HepG2 (cell line): ENCODE data around the gene ETFB. TPM values are rescaled to one million over a fixed set of nuclear protein-coding genes. Genes with fewer than 3 reads are reported as not detected.
A peak's percentile ranks its signal among the peaks of the same experiment; 100 is the strongest.

Experiments
- AHR ChIP-seq: IDR thresholded peaks from 2 replicates; pipeline ENCODE4 v1.6.1; 2018; ENCODE audit warnings: missing genetic modification reagents, missing compliant biosample characterization
- CREBL2 ChIP-seq: sonication (generic); formaldehyde crosslinking; IDR thresholded peaks from 2 replicates; pipeline ENCODE4 v1.8.1; 2023; ENCODE audit warnings: missing genetic modification reagents, mild to moderate bottlenecking, borderline replicate concordance
- FOXP4 ChIP-seq: sonication (generic); formaldehyde crosslinking; IDR thresholded peaks from 2 replicates; pipeline ENCODE4 v1.4.0; 2020; ENCODE audit warnings: missing genetic modification reagents
- ISX ChIP-seq: sonication (generic); formaldehyde crosslinking; conservative IDR thresholded peaks from 2 replicates; pipeline ENCODE4 v1.5.0; 2020; ENCODE audit warnings: missing genetic modification reagents
- JUN ChIP-seq: sonication (generic); formaldehyde crosslinking; IDR thresholded peaks from 2 replicates; pipeline ENCODE4 v1.4.0; 2020; ENCODE audit warnings: mild to moderate bottlenecking, missing genetic modification reagents
- KLF11 ChIP-seq: IDR thresholded peaks from 2 replicates; pipeline ENCODE4 v1.6.1; 2016; ENCODE audit warnings: missing compliant biosample characterization
- KLF12 ChIP-seq: sonication (generic); formaldehyde crosslinking; IDR thresholded peaks from 2 replicates; pipeline ENCODE4 v1.4.0; 2020; ENCODE audit warnings: missing genetic modification reagents, borderline replicate concordance
- LBX2 ChIP-seq: sonication (generic); formaldehyde crosslinking; IDR thresholded peaks from 2 replicates; pipeline ENCODE4 v1.5.0; 2020; ENCODE audit warnings: missing genetic modification reagents, mild to moderate bottlenecking, borderline replicate concordance
- NFIB ChIP-seq: sonication (generic); formaldehyde crosslinking; IDR thresholded peaks from 2 replicates; pipeline ENCODE4 v1.9.0; 2021; ENCODE audit warnings: missing genetic modification reagents, mild to moderate bottlenecking, borderline replicate concordance
- NPAS2 ChIP-seq: sonication (generic); formaldehyde crosslinking; IDR thresholded peaks from 2 replicates; pipeline ENCODE4 v1.8.0; 2022; ENCODE audit warnings: mild to moderate bottlenecking, missing genetic modification reagents, borderline replicate concordance
- NR1H2 ChIP-seq: sonication (generic); formaldehyde crosslinking; IDR thresholded peaks from 2 replicates; pipeline ENCODE4 v1.8.1; 2022; ENCODE audit warnings: low read depth, missing genetic modification reagents, borderline replicate concordance
- NR2F2 ChIP-seq: IDR thresholded peaks from 2 replicates; pipeline ENCODE4 v1.6.1; 2012; ENCODE audit warnings: low read depth, inconsistent platforms, borderline replicate concordance
- PATZ1 ChIP-seq: sonication (generic); formaldehyde crosslinking; IDR thresholded peaks from 2 replicates; pipeline ENCODE4 v1.4.0; 2020; ENCODE audit warnings: missing genetic modification reagents
- RXRA ChIP-seq: sonication (generic); formaldehyde crosslinking; IDR thresholded peaks from 2 replicates; pipeline ENCODE4 v1.5.1; 2020; ENCODE audit warnings: missing genetic modification reagents
- SP140L ChIP-seq: sonication (generic); formaldehyde crosslinking; IDR thresholded peaks from 2 replicates; pipeline ENCODE4 v1.4.0; 2020; ENCODE audit warnings: missing genetic modification reagents, borderline replicate concordance
- USF2 ChIP-seq, 2 experiments: sonication (generic) in 1 of 2; formaldehyde crosslinking in 1 of 2; IDR thresholded peaks; 2 replicates each; pipeline versions ENCODE4 v1.5.1 to v1.6.1; 2011 to 2020; ENCODE audit warnings: borderline replicate concordance in 1 of 2, low read depth in 1 of 2, low read length in 1 of 2, mild to moderate bottlenecking in 1 of 2, missing genetic modification reagents in 1 of 2, moderate library complexity in 1 of 2
- YEATS2 ChIP-seq: sonication (generic); formaldehyde crosslinking; IDR thresholded peaks from 2 replicates; pipeline ENCODE4 v1.4.0; 2020; ENCODE audit warnings: missing genetic modification reagents, borderline replicate concordance
- ZFP62 ChIP-seq: sonication (generic); formaldehyde crosslinking; IDR thresholded peaks from 2 replicates; pipeline ENCODE4 v1.4.0; 2020; ENCODE audit warnings: missing genetic modification reagents
- ZNF138 ChIP-seq: sonication (generic); formaldehyde crosslinking; IDR thresholded peaks from 2 replicates; pipeline ENCODE4 v1.5.0; 2020; ENCODE audit warnings: mild to moderate bottlenecking, low read depth, missing genetic modification reagents
- ZNF484 ChIP-seq: sonication (generic); formaldehyde crosslinking; IDR thresholded peaks from 2 replicates; pipeline ENCODE4 v1.5.1; 2020; ENCODE audit warnings: mild to moderate bottlenecking, low read depth, missing genetic modification reagents, borderline replicate concordance
- ZNF614 ChIP-seq: IDR thresholded peaks from 2 replicates; pipeline ENCODE4 v1.6.1; 2018; ENCODE audit warnings: missing biosample characterization, missing genetic modification reagents, inconsistent platforms, borderline replicate concordance
- ZNF652 ChIP-seq: IDR thresholded peaks from 2 replicates; pipeline ENCODE4 v1.6.1; 2016; ENCODE audit warnings: low read depth, borderline replicate concordance
- polyA plus RNA-seq, 8 experiments: library from polyadenylated mRNA; depleted of rRNA in 3 of 8; stranded (reverse) in 7 of 8; unstranded in 1 of 8; fragments of >200 nt; fragmentation: Illumina TruSeq in 4 of 8; extraction: Trizol in 4 of 8; gene quantifications; 2 replicates each; pipeline versions ENCODE4 v1.2.1 to v1.2.3, GENCODE V29; 2011 to 2016; ENCODE audit warnings: low read depth in 4 of 8, missing spikeins in 1 of 8, mixed read lengths in 1 of 8; ENCODE audit not compliant: insufficient read depth in 1 of 8
- total RNA-seq, 5 experiments: library from RNA; depleted of rRNA; stranded (reverse); fragments of >200 nt; fragmentation: Illumina TruSeq; extraction: Trizol; gene quantifications; 2 replicates each; pipeline ENCODE4 v1.2.3, GENCODE V29; 2016; ENCODE audit warnings: low read depth in 1 of 5

Gene ETFB
- total and polyA plus RNA-seq, 2 of the 13 experiments (the other 11 are each of a cell fraction or from before 2014, with no cell fraction given) = 678 to 1,314 TPM

- TF ChIP-seq FOXP4 (CRISPR knock-in tag) = no peak; the same call in none of the 2 replicates
- TF ChIP-seq RXRA (CRISPR knock-in tag) = peak; percentile 71
- TF ChIP-seq AHR (CRISPR knock-in tag) = 0 out of 2 replicates have a peak, but pooled peaks have one; percentile 9
- TF ChIP-seq ISX (CRISPR knock-in tag) = no peak
- TF ChIP-seq KLF11 (CRISPR knock-in tag) = no peak
- peak; percentile 54; the same call in 1 of the 2 replicates for TF ChIP-seq ZNF614
- no peak for TF ChIP-seq USF2 (IDR thresholded peaks at IDR 0.05; ENCODE audit: low read depth, low read length)
- TF ChIP-seq USF2 (CRISPR knock-in tag; IDR thresholded peaks at IDR 0.05; ENCODE audit: borderline replicate concordance) = no peak
- no peak for TF ChIP-seq ZFP62 (CRISPR knock-in tag)
- TF ChIP-seq KLF12 (CRISPR knock-in tag) = peak; percentile 64
- peak; percentile 56; the same call in 1 of the 2 replicates for TF ChIP-seq YEATS2 (CRISPR knock-in tag)
- TF ChIP-seq NPAS2 (CRISPR knock-in tag) = no peak
- TF ChIP-seq PATZ1 (CRISPR knock-in tag) = peak; percentile 95
- no peak for TF ChIP-seq SP140L (CRISPR knock-in tag)
- no peak for TF ChIP-seq NFIB (CRISPR knock-in tag)
- no peak for TF ChIP-seq ZNF652 (CRISPR knock-in tag)
- no peak for TF ChIP-seq CREBL2 (CRISPR knock-in tag)
- no peak for TF ChIP-seq ZNF484 (CRISPR knock-in tag)
- no peak for TF ChIP-seq JUN (CRISPR knock-in tag)
- TF ChIP-seq LBX2 = 0 out of 2 replicates have a peak, but pooled peaks have one; percentile 41
- TF ChIP-seq NR1H2 (CRISPR knock-in tag) = no peak
- TF ChIP-seq ZNF138 (CRISPR knock-in tag) = no peak; the same call in 1 of the 2 replicates
- no peak; the same call in 1 of the 2 replicates for TF ChIP-seq NR2F2
Observed at GRCh38 chr19:51367565-51368365, 1.6 kb upstream of the ETFB start (continued).
